GM23338 (cell line): ENCODE data around the gene PGP. TPM values are rescaled to one million over a fixed set of nuclear protein-coding genes. Genes with fewer than 3 reads are reported as not detected.

ENCODE experiments used
- ATAC-seq: fragments of 200-7000 bp; cut with Tn5 transposase; 3 replicates; pipeline ENCODE4 v1.9.1; 2020
- DNase-seq: peaks from one replicate; pipeline ENCODE4 v3.0.0-alpha.2; 2015; ENCODE audit warnings: low spot score
- H2AFZ ChIP-seq: fragments of 200-600 bp; sonication (generic); 2 replicates; pipeline ENCODE4 v1.8.0; 2016; ENCODE audit warnings: antibody characterized with exemption, mild to moderate bottlenecking, moderate library complexity
- H3F3A ChIP-seq: fragments of 200-600 bp; sonication (generic); replicated peaks from 2 replicates; pipeline ENCODE4 v1.8.0; 2017; ENCODE audit warnings: antibody characterized with exemption, mixed run types, low read depth
- H3K27ac ChIP-seq: fragments of 200-600 bp; sonication (generic); 2 replicates; pipeline ENCODE4 v1.6.1; 2016; ENCODE audit warnings: low read depth
- H3K27me3 ChIP-seq: fragments of 200-600 bp; sonication (generic); 2 replicates; pipeline ENCODE4 v1.8.0; 2016; ENCODE audit warnings: mild to moderate bottlenecking, mixed run types, moderate library complexity; ENCODE audit not compliant: insufficient read depth
- H3K36me3 ChIP-seq: fragments of 200-600 bp; sonication (generic); 2 replicates; pipeline ENCODE4 v1.8.0; 2016; ENCODE audit warnings: mild to moderate bottlenecking; ENCODE audit not compliant: insufficient read depth
- H3K4me1 ChIP-seq: fragments of 200-600 bp; sonication (generic); 2 replicates; pipeline ENCODE4 v1.8.0; 2016; ENCODE audit warnings: mild to moderate bottlenecking, moderate library complexity; ENCODE audit not compliant: insufficient read depth
- H3K4me2 ChIP-seq: fragments of 200-600 bp; sonication (generic); 2 replicates; pipeline ENCODE4 v1.7.1; 2017; ENCODE audit warnings: mixed run types
- H3K4me3 ChIP-seq: fragments of 200-600 bp; sonication (generic); 2 replicates; pipeline ENCODE4 v1.6.1; 2016; ENCODE audit warnings: mixed run types
- H3K79me2 ChIP-seq: fragments of 200-600 bp; sonication (generic); replicated peaks from 2 replicates; pipeline ENCODE4 v1.8.0; 2017; ENCODE audit warnings: mild to moderate bottlenecking; ENCODE audit not compliant: insufficient read depth
- H3K9me2 ChIP-seq: fragments of 200-600 bp; sonication (generic); 2 replicates; pipeline ENCODE4 v1.8.0; 2017; ENCODE audit not compliant: insufficient read depth
- H4K20me1 ChIP-seq: fragments of 200-600 bp; sonication (generic); replicated peaks from 2 replicates; pipeline ENCODE4 v1.8.0; 2017; ENCODE audit warnings: mild to moderate bottlenecking; ENCODE audit not compliant: insufficient read depth
- H3K27ac Mint-ChIP-seq: 2 replicates; pipeline ENCODE4 v1.8.0; 2020; ENCODE audit warnings: inconsistent platforms, mild to moderate bottlenecking, moderate library complexity, mixed read lengths
- H3K27me3 Mint-ChIP-seq: 3 replicates; pipeline ENCODE4 v1.8.0; 2022; ENCODE audit warnings: low read depth, mild to moderate bottlenecking, moderate library complexity, mixed read lengths, inconsistent platforms; ENCODE audit not compliant: insufficient read depth, poor library complexity
- H3K36me3 Mint-ChIP-seq: 3 replicates; pipeline ENCODE4 v1.8.0; 2021; ENCODE audit warnings: low read depth, mild to moderate bottlenecking, inconsistent platforms, moderate library complexity, mixed read lengths
- H3K4me1 Mint-ChIP-seq: 3 replicates; pipeline ENCODE4 v1.8.0; 2020; ENCODE audit warnings: mild to moderate bottlenecking, inconsistent platforms, mixed read lengths
- H3K4me3 Mint-ChIP-seq: 3 replicates; pipeline ENCODE4 v1.8.0; 2021; ENCODE audit warnings: moderate library complexity, mild to moderate bottlenecking, inconsistent platforms, mixed read lengths
- H3K9me3 Mint-ChIP-seq: 3 replicates; pipeline ENCODE4 v1.8.0; 2020; ENCODE audit warnings: moderate library complexity, mild to moderate bottlenecking, inconsistent platforms, mixed read lengths
- EZH2 ChIP-seq: fragments of 200-600 bp; sonication (generic); IDR thresholded peaks from one replicate; pipeline ENCODE4 v1.8.0; 2017; ENCODE audit warnings: antibody characterized with exemption, mild to moderate bottlenecking, low read depth; ENCODE audit not compliant: unreplicated experiment
- JUNB ChIP-seq: IDR thresholded peaks from one replicate; pipeline ENCODE4 v1.6.1; 2016; ENCODE audit warnings: antibody characterized with exemption; ENCODE audit not compliant: unreplicated experiment
- NANOG ChIP-seq: IDR thresholded peaks from 2 replicates; pipeline ENCODE4 v1.6.1; 2016; ENCODE audit warnings: antibody characterized with exemption, borderline replicate concordance
- POLR2AphosphoS5 ChIP-seq: IDR thresholded peaks from 2 replicates; pipeline ENCODE4 v1.6.1; 2016; ENCODE audit warnings: antibody characterized with exemption, low read depth
- REST ChIP-seq: IDR thresholded peaks from one replicate; pipeline ENCODE4 v1.6.1; 2018; ENCODE audit warnings: antibody characterized with exemption; ENCODE audit not compliant: unreplicated experiment
- STAT1 ChIP-seq: IDR thresholded peaks from one replicate; pipeline ENCODE4 v1.6.1; 2016; ENCODE audit warnings: antibody characterized with exemption; ENCODE audit not compliant: unreplicated experiment
- ZNF114 ChIP-seq: fragments of 250-450 bp; sonication (Bioruptor Pico); IDR thresholded peaks from 2 replicates; pipeline ENCODE4 v1.5.0; 2020; ENCODE audit warnings: mild to moderate bottlenecking, moderate library complexity
- ZNF462 ChIP-seq: fragments of 250-450 bp; sonication (Bioruptor Pico); IDR thresholded peaks from 2 replicates; pipeline ENCODE4 v1.5.0; 2020; ENCODE audit warnings: mild to moderate bottlenecking, moderate library complexity
- polyA plus RNA-seq: library from polyadenylated mRNA; unstranded; fragments of >200 nt; fragmentation: Nextera tagmentation; extraction: Ambion mirVana; gene quantifications from 2 replicates; pipeline ENCODE4 v1.2.1, GENCODE V29; 2016
- total RNA-seq: library from RNA; depleted of rRNA; stranded (reverse); fragments of >200 nt; shearing (Covaris generic); gene quantifications from 2 replicates; pipeline ENCODE4 v1.2.3, GENCODE V29; 2014
- TF ChIP-seq, protein P1 (sequence below): IDR thresholded peaks from 2 replicates; pipeline ENCODE4 v1.6.1; 2016; ENCODE audit warnings: antibody characterized with exemption
- TF ChIP-seq, protein P2 (sequence below), 2 experiments: fragments of 200-600 bp in 1 of 2; sonication (generic) in 1 of 2; conservative IDR thresholded peaks; 2 replicates each; pipeline versions ENCODE4 v1.5.1 to v1.6.1; 2016 to 2017; ENCODE audit warnings: antibody characterized with exemption in 2 of 2, low read depth in 2 of 2, mild to moderate bottlenecking in 2 of 2, moderate library complexity in 1 of 2

PGP gene
- total and polyA plus RNA-seq, 2 experiments from 2014 or later, result 44.4 to 80.3 TPM

- H3K36me3 ChIP-seq, result no peaks in the 10 kb centered on the region
- TF ChIP-seq JUNB, result no peak
- TF ChIP-seq POLR2AphosphoS5, result no peak
- TF ChIP-seq, protein P1, sequence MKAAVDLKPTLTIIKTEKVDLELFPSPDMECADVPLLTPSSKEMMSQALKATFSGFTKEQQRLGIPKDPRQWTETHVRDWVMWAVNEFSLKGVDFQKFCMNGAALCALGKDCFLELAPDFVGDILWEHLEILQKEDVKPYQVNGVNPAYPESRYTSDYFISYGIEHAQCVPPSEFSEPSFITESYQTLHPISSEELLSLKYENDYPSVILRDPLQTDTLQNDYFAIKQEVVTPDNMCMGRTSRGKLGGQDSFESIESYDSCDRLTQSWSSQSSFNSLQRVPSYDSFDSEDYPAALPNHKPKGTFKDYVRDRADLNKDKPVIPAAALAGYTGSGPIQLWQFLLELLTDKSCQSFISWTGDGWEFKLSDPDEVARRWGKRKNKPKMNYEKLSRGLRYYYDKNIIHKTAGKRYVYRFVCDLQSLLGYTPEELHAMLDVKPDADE, result no peak
- H3K4me2 ChIP-seq, result no peak overlapping the region
- no peaks in the 10 kb centered on the region for H3K9me2 ChIP-seq
- no peak overlapping the region for H3K4me3 ChIP-seq
- H3K27ac ChIP-seq, result no peak overlapping the region
- Mint-ChIP-seq H3K4me1 (no peaks in the 10 kb centered on the region), H3K4me3 (peak overlapping the region; percentile 63), H3K27me3 (peaks cover 40% of the 10 kb centered on the region), H3K9me3 (no peaks in the 10 kb centered on the region), H3K36me3 (no peaks in the 10 kb centered on the region; the same call in 2 of the 3 replicates), H3K27ac (no peak overlapping the region)
- H2AFZ ChIP-seq, result no peak overlapping the region
- no peak for DNase-seq
- no peaks in the 10 kb centered on the region; the same call in 1 of the 2 replicates for H3K4me1 ChIP-seq
- peaks cover 54% of the 10 kb centered on the region for H3K27me3 ChIP-seq
- H3F3A ChIP-seq, result no peaks in the 10 kb centered on the region
- no peaks in the 10 kb centered on the region for H4K20me1 ChIP-seq
- H3K79me2 ChIP-seq, result no peaks in the 10 kb centered on the region
- ATAC-seq, result no peak
Observed at GRCh38 chr16:2198283-2198682, 16.4 kb downstream of the PGP start.

- peaks cover 54% of the 10 kb centered on the region for H3K27me3 ChIP-seq
- no peaks in the 10 kb centered on the region for H3K9me2 ChIP-seq
- H4K20me1 ChIP-seq, result no peaks in the 10 kb centered on the region
- H3K27ac Mint-ChIP-seq, result no peak overlapping the region
- no peaks in the 10 kb centered on the region; the same call in 1 of the 2 replicates for H3K4me1 ChIP-seq
- H3K9me3 Mint-ChIP-seq, result no peaks in the 10 kb centered on the region
- peaks cover 40% of the 10 kb centered on the region for H3K27me3 Mint-ChIP-seq
- no peaks in the 10 kb centered on the region for H3K4me1 Mint-ChIP-seq
- H3K27ac ChIP-seq, result no peak overlapping the region
- H2AFZ ChIP-seq, result no peak overlapping the region
- H3K79me2 ChIP-seq, result no peaks in the 10 kb centered on the region
- ATAC-seq, result no peak
- H3K36me3 Mint-ChIP-seq, result no peaks in the 10 kb centered on the region; the same call in 2 of the 3 replicates
- H3K4me2 ChIP-seq, result no peak overlapping the region
- DNase-seq, result no peak
- peak overlapping the region; percentile 63 for H3K4me3 Mint-ChIP-seq
- H3K4me3 ChIP-seq, result no peak overlapping the region
- no peaks in the 10 kb centered on the region for H3K36me3 ChIP-seq
- no peaks in the 10 kb centered on the region for H3F3A ChIP-seq
- no peak for TF ChIP-seq REST
- no peak for TF ChIP-seq STAT1
- TF ChIP-seq, protein P2, sequence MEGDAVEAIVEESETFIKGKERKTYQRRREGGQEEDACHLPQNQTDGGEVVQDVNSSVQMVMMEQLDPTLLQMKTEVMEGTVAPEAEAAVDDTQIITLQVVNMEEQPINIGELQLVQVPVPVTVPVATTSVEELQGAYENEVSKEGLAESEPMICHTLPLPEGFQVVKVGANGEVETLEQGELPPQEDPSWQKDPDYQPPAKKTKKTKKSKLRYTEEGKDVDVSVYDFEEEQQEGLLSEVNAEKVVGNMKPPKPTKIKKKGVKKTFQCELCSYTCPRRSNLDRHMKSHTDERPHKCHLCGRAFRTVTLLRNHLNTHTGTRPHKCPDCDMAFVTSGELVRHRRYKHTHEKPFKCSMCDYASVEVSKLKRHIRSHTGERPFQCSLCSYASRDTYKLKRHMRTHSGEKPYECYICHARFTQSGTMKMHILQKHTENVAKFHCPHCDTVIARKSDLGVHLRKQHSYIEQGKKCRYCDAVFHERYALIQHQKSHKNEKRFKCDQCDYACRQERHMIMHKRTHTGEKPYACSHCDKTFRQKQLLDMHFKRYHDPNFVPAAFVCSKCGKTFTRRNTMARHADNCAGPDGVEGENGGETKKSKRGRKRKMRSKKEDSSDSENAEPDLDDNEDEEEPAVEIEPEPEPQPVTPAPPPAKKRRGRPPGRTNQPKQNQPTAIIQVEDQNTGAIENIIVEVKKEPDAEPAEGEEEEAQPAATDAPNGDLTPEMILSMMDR (conservative IDR thresholded peaks at IDR 0.05; ENCODE audit: low read depth in 2 of 2), result no peak
- no peak for TF ChIP-seq ZNF114 (CRISPR knock-in tag)
- no peak for TF ChIP-seq EZH2
- no peak for TF ChIP-seq ZNF462 (CRISPR knock-in tag)
- TF ChIP-seq NANOG, result no peak
Observed at GRCh38 chr16:2197765-2198164, 16.9 kb downstream of the PGP start.
